Gastroesophageal sphincter (tissue), 3 donors: Measurements from ENCODE around the gene ISLR.

Source experiments
- CTCF ChIP-seq, 4 experiments: fragments of 200-600 bp in 2 of 4; fragments of 450-650 bp in 2 of 4; sonication (generic) in 1 of 4; IDR thresholded peaks; one replicate each; pipeline ENCODE4 v1.5.1; 2017 to 2019; ENCODE audit warnings: antibody characterized with exemption in 4 of 4, mild to moderate bottlenecking in 2 of 4, moderate library complexity in 2 of 4
- EP300 ChIP-seq: sonication (generic); formaldehyde crosslinking; IDR thresholded peaks from one replicate; pipeline ENCODE4 v1.6.1; 2017; ENCODE audit warnings: antibody characterized with exemption, mild to moderate bottlenecking
- POLR2A ChIP-seq, 2 donors: fragments of 450-650 bp; IDR thresholded peaks; one replicate each; pipeline ENCODE4 v1.6.1; 2017; ENCODE audit warnings: antibody characterized with exemption in 2 of 2, mild to moderate bottlenecking in 2 of 2, moderate library complexity in 1 of 2
- POLR2AphosphoS5 ChIP-seq: sonication (generic); formaldehyde crosslinking; IDR thresholded peaks from one replicate; pipeline ENCODE4 v1.6.1; 2017; ENCODE audit warnings: antibody characterized with exemption

DNA sequence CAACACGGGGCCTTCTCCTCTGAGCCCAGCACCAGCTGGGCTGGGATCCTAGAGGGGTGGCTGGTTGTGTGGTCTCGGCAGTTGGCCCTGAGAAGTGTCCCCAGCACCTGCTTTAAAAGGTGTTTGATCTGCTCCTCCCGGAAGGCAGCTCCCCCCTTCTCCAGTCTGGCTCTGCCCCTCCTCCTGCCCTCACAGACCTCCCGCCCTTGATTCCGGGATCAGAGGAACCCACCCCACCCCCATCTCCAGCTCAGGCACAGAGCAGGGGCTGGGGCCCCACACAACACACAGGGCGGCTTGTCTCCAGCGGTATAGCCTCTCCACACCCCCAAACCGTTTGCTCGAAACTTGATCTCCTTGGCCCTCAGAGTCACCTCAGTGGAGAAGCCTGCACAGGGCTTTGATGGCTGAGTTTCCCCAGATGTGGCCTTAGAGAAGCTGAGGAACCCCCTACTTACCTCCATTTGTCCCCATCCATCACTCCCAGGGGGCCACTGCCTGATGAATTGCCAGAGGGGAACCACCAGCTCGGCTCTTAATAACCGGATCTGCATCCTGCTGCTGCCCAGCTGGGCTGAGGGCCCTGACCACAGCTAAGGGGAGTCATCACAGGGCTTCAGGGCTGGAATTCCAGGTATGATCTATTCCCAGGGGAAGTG is 35.5 kb downstream of the ISLR start:
- TF ChIP-seq CTCF (IDR thresholded peaks at IDR 0.05) (no peak), POLR2A (IDR thresholded peaks at IDR 0.05) (no peak), EP300 (no peak), POLR2AphosphoS5 (no peak)
